ENCODE results near the gene AGXT2. TPM values are rescaled to one million over a fixed set of nuclear protein-coding genes. Genes with fewer than 3 reads are reported as not detected.

Gene AGXT2
- total and polyA plus RNA-seq, 2 donors (not counting 1 experiment from before 2014, with no cell fraction given) = not detected

DNA sequence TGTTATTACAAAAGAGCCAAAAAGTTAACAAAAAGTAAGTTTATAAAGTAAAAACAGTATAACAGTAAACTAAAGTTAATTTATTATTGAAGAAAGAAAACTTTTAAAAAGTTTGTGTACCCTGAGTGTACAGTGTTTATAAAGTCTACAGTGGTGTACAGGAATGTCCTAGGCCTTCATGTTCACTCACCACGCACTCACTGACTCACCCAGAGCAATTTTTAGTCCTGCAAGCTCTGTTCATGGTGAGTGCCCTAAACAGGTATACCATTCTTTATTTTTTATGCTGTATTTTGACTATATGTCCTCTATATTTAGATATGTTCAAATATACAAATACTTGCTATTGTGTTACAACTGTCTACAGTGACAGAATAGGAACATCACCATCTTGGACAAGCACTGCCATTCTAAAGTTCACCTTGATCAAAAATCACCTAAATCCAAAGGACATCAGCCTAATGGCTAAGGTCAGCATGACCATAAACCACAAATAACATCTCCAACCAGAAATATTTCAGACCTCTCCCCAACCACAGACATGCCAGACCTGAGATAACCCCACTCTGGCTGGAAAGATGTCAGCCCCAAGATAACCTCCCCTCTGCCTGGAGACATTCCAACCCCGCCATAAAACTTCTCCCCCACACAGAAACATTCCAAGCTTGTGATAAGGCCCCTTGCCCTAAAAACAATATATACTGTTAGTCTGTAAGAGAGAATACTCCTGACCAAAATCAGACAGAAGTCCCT lies 56.1 kb downstream of the AGXT2 start:
- Histone ChIP-seq H3K36me3 (ENCODE audit: control insufficient read depth, insufficient read depth, low read length) (no peaks in the 10 kb centered on the region), H3K27me3 (ENCODE audit: control insufficient read depth, insufficient read depth, low read length) (peaks cover 11% of the 10 kb centered on the region), H4K20me1 (ENCODE audit: control insufficient read depth, extremely low read depth, insufficient read depth, low read length) (no peaks in the 10 kb centered on the region), H3K4me1 (ENCODE audit: control insufficient read depth, extremely low read depth, insufficient read depth, low read length) (no peaks in the 10 kb centered on the region), H3K9ac (ENCODE audit: insufficient read depth, low read length) (no peak overlapping the region), H3K27ac (ENCODE audit: insufficient read depth, low read length) (no peak overlapping the region), H3K4me3 (replicated peaks in 1 of 4; ENCODE audit: control extremely low read depth in 1 of 4, insufficient read depth in 1 of 4, low read depth in 3 of 4, low read length in 4 of 4) (no peak overlapping the region), H2AFZ (ENCODE audit: low read length) (no peak overlapping the region), H3K79me2 (ENCODE audit: control insufficient read depth, insufficient read depth, low read length) (no peaks in the 10 kb centered on the region), H3K4me2 (ENCODE audit: extremely low read depth, insufficient read depth, low read length) (no peak overlapping the region), H3K9me3 (ENCODE audit: control insufficient read depth, insufficient read depth, low read depth, low read length) (no peaks in the 10 kb centered on the region)
- TF ChIP-seq EZH2 (IDR thresholded peaks at IDR 0.05; ENCODE audit: low read length, missing control alignments) = no peak
- no peak for TF ChIP-seq CTCF (conservative IDR thresholded peaks at IDR 0.05 in 1 of 2, IDR thresholded peaks at IDR 0.05 in 1 of 2; ENCODE audit: low read depth in 1 of 2, low read length in 2 of 2)
- DNase-seq (ENCODE audit: low read depth in 2 of 2) = peak; percentile 36 to 48

DNA sequence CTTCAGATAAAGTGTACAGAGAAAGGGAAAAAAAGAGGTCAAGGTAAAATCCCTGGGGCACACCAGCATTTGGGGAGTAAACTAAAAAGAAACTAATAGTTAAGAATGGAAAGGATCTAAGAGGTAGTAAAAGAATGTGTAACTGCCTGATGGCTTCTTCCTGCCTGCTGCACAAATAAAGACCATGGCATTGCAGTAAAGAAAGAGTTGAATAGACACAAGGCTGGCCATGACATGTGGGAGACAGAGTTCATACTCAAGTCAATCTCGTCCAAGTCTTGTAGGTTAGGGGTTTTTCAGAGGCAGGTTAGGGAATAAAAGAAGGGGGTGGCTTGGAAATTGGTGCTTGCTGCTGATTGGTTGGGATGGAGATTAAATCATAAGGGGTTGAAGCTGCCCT lies 60.8 kb downstream of the AGXT2 start:
- H3K79me2 ChIP-seq (ENCODE audit: control insufficient read depth, insufficient read depth, low read length) = no peaks in the 10 kb centered on the region
- H4K20me1 ChIP-seq (ENCODE audit: control insufficient read depth, extremely low read depth, insufficient read depth, low read length) = no peaks in the 10 kb centered on the region
- H2AFZ ChIP-seq (ENCODE audit: low read length) = no peak overlapping the region
- H3K4me2 ChIP-seq (ENCODE audit: extremely low read depth, insufficient read depth, low read length) = no peak overlapping the region
- no peak for DNase-seq (ENCODE audit: low read depth in 2 of 2)
- no peak overlapping the region for H3K27ac ChIP-seq (ENCODE audit: insufficient read depth, low read length)
- no peaks in the 10 kb centered on the region for H3K36me3 ChIP-seq (ENCODE audit: control insufficient read depth, insufficient read depth, low read length)
- no peaks in the 10 kb centered on the region for H3K4me1 ChIP-seq (ENCODE audit: control insufficient read depth, extremely low read depth, insufficient read depth, low read length)
- no peaks in the 10 kb centered on the region for H3K27me3 ChIP-seq (ENCODE audit: control insufficient read depth, insufficient read depth, low read length)
- H3K9ac ChIP-seq (ENCODE audit: insufficient read depth, low read length) = no peak overlapping the region
- no peaks in the 10 kb centered on the region for H3K9me3 ChIP-seq (ENCODE audit: control insufficient read depth, insufficient read depth, low read depth, low read length)
- no peak overlapping the region for H3K4me3 ChIP-seq (replicated peaks in 1 of 4; ENCODE audit: control extremely low read depth in 1 of 4, insufficient read depth in 1 of 4, low read depth in 3 of 4, low read length in 4 of 4)
- no peak for TF ChIP-seq CTCF (conservative IDR thresholded peaks at IDR 0.05 in 1 of 2, IDR thresholded peaks at IDR 0.05 in 1 of 2; ENCODE audit: low read depth in 1 of 2, low read length in 2 of 2)
- no peak for TF ChIP-seq EZH2 (IDR thresholded peaks at IDR 0.05; ENCODE audit: low read length, missing control alignments)

GRCh38 chr5:34982823-34983222 lies 64.9 kb downstream of the AGXT2 start:
- H3K9me3 ChIP-seq (ENCODE audit: control insufficient read depth, insufficient read depth, low read depth, low read length) = no peaks in the 10 kb centered on the region
- no peak overlapping the region for H3K27ac ChIP-seq (ENCODE audit: insufficient read depth, low read length)
- no peaks in the 10 kb centered on the region for H4K20me1 ChIP-seq (ENCODE audit: control insufficient read depth, extremely low read depth, insufficient read depth, low read length)
- H3K4me3 ChIP-seq (replicated peaks in 1 of 4; ENCODE audit: control extremely low read depth in 1 of 4, insufficient read depth in 1 of 4, low read depth in 3 of 4, low read length in 4 of 4) = no peak overlapping the region
- TF ChIP-seq EZH2 (IDR thresholded peaks at IDR 0.05; ENCODE audit: low read length, missing control alignments) = no peak
- no peak for TF ChIP-seq CTCF (conservative IDR thresholded peaks at IDR 0.05 in 1 of 2, IDR thresholded peaks at IDR 0.05 in 1 of 2; ENCODE audit: low read depth in 1 of 2, low read length in 2 of 2)
- no peaks in the 10 kb centered on the region for H3K27me3 ChIP-seq (ENCODE audit: control insufficient read depth, insufficient read depth, low read length)
- H3K79me2 ChIP-seq (ENCODE audit: control insufficient read depth, insufficient read depth, low read length) = no peaks in the 10 kb centered on the region
- no peaks in the 10 kb centered on the region for H3K36me3 ChIP-seq (ENCODE audit: control insufficient read depth, insufficient read depth, low read length)
- no peak overlapping the region for H3K4me2 ChIP-seq (ENCODE audit: extremely low read depth, insufficient read depth, low read length)
- no peak for DNase-seq (ENCODE audit: low read depth in 2 of 2)
- H2AFZ ChIP-seq (ENCODE audit: low read length) = no peak overlapping the region
- no peaks in the 10 kb centered on the region for H3K4me1 ChIP-seq (ENCODE audit: control insufficient read depth, extremely low read depth, insufficient read depth, low read length)
- no peak overlapping the region for H3K9ac ChIP-seq (ENCODE audit: insufficient read depth, low read length)

All from fibroblast of lung (primary cell).